Stimulated activated effector memory CD8-positive, alpha-beta T cell treated with anti-CD3 and anti-CD28 coated beads, Interleukin-12 subunit alpha, Interleukin-12 subunit beta, amount 100 ng/mL, for 72 hours (primary cell): ENCODE results near the gene MCCC2.
A peak's percentile ranks its signal among the peaks of the same experiment; 100 is the strongest.
"Not testable (repeated sequence)": the region's sequence is repeated elsewhere in the genome, so short reads cannot be mapped to it uniquely, and the experiment has no call there.

Source experiments
- ATAC-seq: fragments of 150-1000 bp; cut with Tn5 transposase; 2 replicates; pipeline ENCODE4 v1.10.0; 2021
- DNase-seq, 2 donors: peaks; one replicate each; pipeline ENCODE4 v3.0.0; 2021 to 2022; ENCODE audit warnings: low spot score in 2 of 2
- H3K27ac Mint-ChIP-seq: one replicate; pipeline ENCODE4 v1.8.0; 2022; ENCODE audit warnings: mild to moderate bottlenecking, mixed read lengths
- H3K36me3 Mint-ChIP-seq: one replicate; pipeline ENCODE4 v1.8.0; 2022; ENCODE audit warnings: mild to moderate bottlenecking, mixed read lengths
- H3K4me1 Mint-ChIP-seq: one replicate; pipeline ENCODE4 v1.8.0; 2022; ENCODE audit warnings: mixed read lengths
- H3K4me3 Mint-ChIP-seq: one replicate; pipeline ENCODE4 v1.8.0; 2022; ENCODE audit warnings: mild to moderate bottlenecking, mixed read lengths
- H3K9me3 Mint-ChIP-seq: one replicate; pipeline ENCODE4 v1.8.0; 2022; ENCODE audit warnings: mixed read lengths

Gene MCCC2

GRCh38 chr5:71586941-71587765 is at the start of gene MCCC2:
Gene MCCC2 (plus strand): TSS chr5:71587340. CDS start chr5:71587426, 86 bp downstream.
- no peaks in the 10 kb centered on the region for H3K9me3 Mint-ChIP-seq
- peaks cover 41% of the 10 kb centered on the region for H3K4me1 Mint-ChIP-seq
- peaks cover 8% of the 10 kb centered on the region for H3K36me3 Mint-ChIP-seq
- peak within 1 kb of the TSS; percentile 84 for H3K4me3 Mint-ChIP-seq
- peak within 1 kb of the TSS; percentile 99 for H3K27ac Mint-ChIP-seq
- DNase-seq, result peak; percentile 92 to 98
- peak; percentile 99 for ATAC-seq

GRCh38 chr5:71537687-71538086 is 49.5 kb upstream of the MCCC2 start:
- DNase-seq (no peak), ATAC-seq (no peak)
- Mint-ChIP-seq H3K36me3 (peaks cover 99% of the 10 kb centered on the region), H3K4me1 (peaks cover 26% of the 10 kb centered on the region), H3K9me3 (no peaks in the 10 kb centered on the region), H3K27ac (peak overlapping the region; percentile 0), H3K4me3 (no peak overlapping the region)

GRCh38 chr5:71550885-71551284 is 36.3 kb upstream of the MCCC2 start:
- not testable (repeated sequence) for H3K9me3 Mint-ChIP-seq, H3K4me1 Mint-ChIP-seq, ATAC-seq, DNase-seq, H3K4me3 Mint-ChIP-seq, H3K27ac Mint-ChIP-seq
- peaks cover 97% of the 10 kb centered on the region for H3K36me3 Mint-ChIP-seq

DNA sequence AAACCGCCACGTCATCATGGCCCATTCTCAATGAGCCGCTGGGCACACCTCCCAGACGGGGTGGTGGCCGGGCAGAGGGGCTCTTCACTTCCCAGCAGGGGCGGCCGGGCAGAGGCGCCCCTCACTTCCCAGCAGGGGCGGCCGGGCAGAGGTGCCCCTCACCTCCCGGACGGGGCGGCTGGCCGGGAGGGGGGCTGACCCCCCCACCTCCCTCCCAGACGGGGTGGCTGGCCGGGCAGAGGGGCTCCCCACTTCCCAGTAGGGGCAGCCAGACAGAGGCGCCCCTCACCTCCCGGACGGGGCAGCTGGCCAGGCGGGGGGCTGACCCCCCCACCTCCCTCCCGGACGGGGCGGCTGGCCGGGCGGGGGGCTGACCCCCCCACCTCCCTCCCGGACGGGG is 35.6 kb upstream of the MCCC2 start:
- H3K4me1 Mint-ChIP-seq, H3K27ac Mint-ChIP-seq, DNase-seq, ATAC-seq, H3K4me3 Mint-ChIP-seq, H3K9me3 Mint-ChIP-seq: not testable (repeated sequence)
- H3K36me3 Mint-ChIP-seq, result peaks cover 97% of the 10 kb centered on the region

GRCh38 chr5:71552026-71552749 is 35.0 kb upstream of the MCCC2 start:
- H3K27ac Mint-ChIP-seq, DNase-seq, ATAC-seq, H3K4me3 Mint-ChIP-seq, H3K4me1 Mint-ChIP-seq, H3K9me3 Mint-ChIP-seq: not testable (repeated sequence)
- H3K36me3 Mint-ChIP-seq, result peaks cover 97% of the 10 kb centered on the region

GRCh38 chr5:71563161-71563560 is 24.0 kb upstream of the MCCC2 start:
- DNase-seq (no peak), ATAC-seq (no peak)
- H3K4me3 Mint-ChIP-seq, result no peak overlapping the region
- no peaks in the 10 kb centered on the region for H3K4me1 Mint-ChIP-seq
- H3K27ac Mint-ChIP-seq, result no peak overlapping the region
- H3K36me3 Mint-ChIP-seq, result peaks cover 78% of the 10 kb centered on the region
- no peaks in the 10 kb centered on the region for H3K9me3 Mint-ChIP-seq

- peaks cover 66% of the 10 kb centered on the region for H3K36me3 Mint-ChIP-seq
- H3K9me3 Mint-ChIP-seq, result no peaks in the 10 kb centered on the region
- no peaks in the 10 kb centered on the region for H3K4me1 Mint-ChIP-seq
- H3K27ac Mint-ChIP-seq, result no peak overlapping the region
- ATAC-seq (no peak), DNase-seq (no peak)
- H3K4me3 Mint-ChIP-seq, result no peak overlapping the region
Observed at GRCh38 chr5:71564895-71565294, 22.2 kb upstream of the MCCC2 start.

DNA sequence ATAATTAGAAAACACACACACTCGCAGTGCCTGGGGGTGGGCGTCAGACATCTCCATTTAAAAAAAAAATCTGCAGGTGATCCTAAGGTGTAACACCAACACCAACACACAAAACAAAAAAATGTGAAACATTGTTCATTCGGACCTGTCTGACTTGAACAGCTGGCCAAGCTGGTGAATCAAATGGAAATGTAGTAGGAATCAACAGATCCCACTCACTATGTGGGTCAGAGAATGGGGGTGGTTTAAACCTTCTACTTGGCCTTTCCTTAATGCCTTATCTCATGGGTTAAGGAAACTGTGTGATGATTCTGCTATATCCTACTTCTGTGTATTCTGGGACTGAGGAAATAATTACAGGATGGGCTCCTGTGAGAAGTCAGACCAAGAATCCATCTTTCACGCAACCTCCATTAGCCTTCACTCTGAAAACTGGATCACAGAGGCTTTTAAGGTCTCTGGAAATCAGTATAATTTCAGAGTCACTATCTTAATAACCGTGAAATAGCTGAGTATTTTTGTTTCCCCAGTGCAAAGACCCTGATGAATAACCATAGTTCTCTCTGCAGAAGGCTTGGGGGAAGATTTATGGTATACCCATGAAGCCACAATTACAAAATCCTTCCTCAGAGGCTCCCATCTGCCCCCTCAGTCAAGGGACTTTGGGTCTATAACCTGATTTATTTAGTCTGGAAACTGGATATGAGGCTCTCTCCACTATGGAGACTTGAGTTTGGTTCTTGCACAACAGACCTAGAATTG is 17.2 kb upstream of the MCCC2 start:
- peaks cover 17% of the 10 kb centered on the region for H3K36me3 Mint-ChIP-seq
- DNase-seq (peak in 1 of 2 donors; percentile 15), ATAC-seq (no peak)
- H3K9me3 Mint-ChIP-seq, result no peaks in the 10 kb centered on the region
- no peaks in the 10 kb centered on the region for H3K4me1 Mint-ChIP-seq
- H3K4me3 Mint-ChIP-seq, result no peak overlapping the region
- H3K27ac Mint-ChIP-seq, result no peak overlapping the region

GRCh38 chr5:71571811-71572210 is 15.3 kb upstream of the MCCC2 start:
- H3K9me3 Mint-ChIP-seq, H3K27ac Mint-ChIP-seq, H3K4me3 Mint-ChIP-seq, ATAC-seq, H3K4me1 Mint-ChIP-seq: not testable (repeated sequence)
- peak in 1 of 2 donors; percentile 7 for DNase-seq
- H3K36me3 Mint-ChIP-seq, result peaks cover 11% of the 10 kb centered on the region

DNA sequence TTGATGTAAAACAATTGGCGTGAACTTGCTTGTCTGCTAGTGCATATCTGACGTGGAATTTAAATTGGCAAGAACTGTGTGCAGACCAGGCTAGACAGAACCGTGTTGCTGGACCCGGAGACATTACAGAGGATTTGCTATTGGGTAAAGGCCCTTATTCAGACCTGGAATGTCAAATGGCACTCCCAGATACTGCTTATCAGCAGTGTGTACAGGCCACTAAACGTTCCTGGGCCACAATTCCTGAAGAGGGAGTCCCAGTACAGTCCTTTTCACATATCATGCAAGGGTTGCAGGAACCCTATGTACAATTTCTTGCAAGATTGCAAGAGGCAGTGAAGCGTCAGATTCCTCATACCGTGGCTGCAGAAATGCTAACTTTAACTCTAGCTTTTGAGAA is 13.5 kb upstream of the MCCC2 start:
- no peak overlapping the region for H3K27ac Mint-ChIP-seq
- peaks cover 2% of the 10 kb centered on the region for H3K36me3 Mint-ChIP-seq
- H3K4me1 Mint-ChIP-seq, result no peaks in the 10 kb centered on the region
- H3K4me3 Mint-ChIP-seq, result no peak overlapping the region
- no peaks in the 10 kb centered on the region for H3K9me3 Mint-ChIP-seq
- ATAC-seq (no peak), DNase-seq (peak in 1 of 2 donors; percentile 30)

DNA sequence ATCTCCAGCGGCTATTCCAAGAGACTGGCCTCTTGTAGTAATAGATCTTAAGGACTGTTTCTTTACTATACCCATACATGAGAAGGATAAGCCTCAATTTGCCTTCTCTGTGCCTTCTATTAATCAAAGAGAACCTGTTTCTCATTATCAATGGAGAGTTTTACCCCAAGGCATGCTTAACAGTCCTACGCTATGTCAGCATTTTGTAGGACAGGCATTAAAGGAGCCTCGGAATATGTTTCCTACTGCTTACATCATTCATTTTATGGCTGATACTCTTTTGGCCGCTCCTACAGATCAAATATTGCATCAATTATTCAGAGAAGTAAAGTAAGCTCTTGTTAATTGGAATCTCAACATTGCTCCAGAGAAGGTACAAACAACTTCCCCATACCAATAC is 11.6 kb upstream of the MCCC2 start:
- not testable (repeated sequence) for DNase-seq, H3K9me3 Mint-ChIP-seq, H3K27ac Mint-ChIP-seq, H3K4me1 Mint-ChIP-seq, ATAC-seq, H3K36me3 Mint-ChIP-seq, H3K4me3 Mint-ChIP-seq

- H3K4me3 Mint-ChIP-seq, result no peak overlapping the region
- DNase-seq (peak in 1 of 2 donors; percentile 22), ATAC-seq (no peak)
- H3K36me3 Mint-ChIP-seq, result no peaks in the 10 kb centered on the region
- no peaks in the 10 kb centered on the region for H3K9me3 Mint-ChIP-seq
- H3K4me1 Mint-ChIP-seq, result no peaks in the 10 kb centered on the region
- H3K27ac Mint-ChIP-seq, result no peak overlapping the region
Observed at GRCh38 chr5:71576241-71576640, 10.9 kb upstream of the MCCC2 start.

- not testable (repeated sequence) for H3K4me3 Mint-ChIP-seq, H3K36me3 Mint-ChIP-seq, ATAC-seq, H3K9me3 Mint-ChIP-seq, H3K27ac Mint-ChIP-seq, H3K4me1 Mint-ChIP-seq
- DNase-seq, result peak in 1 of 2 donors; percentile 39
Observed at GRCh38 chr5:71577839-71578238, 9.3 kb upstream of the MCCC2 start.

- DNase-seq, result no peak
- ATAC-seq, result no peak
- peaks cover 15% of the 10 kb centered on the region for H3K4me1 Mint-ChIP-seq
- no peak overlapping the region for H3K4me3 Mint-ChIP-seq
- peaks cover 8% of the 10 kb centered on the region for H3K36me3 Mint-ChIP-seq
- H3K9me3 Mint-ChIP-seq, result no peaks in the 10 kb centered on the region
- no peak overlapping the region for H3K27ac Mint-ChIP-seq
Observed at GRCh38 chr5:71582945-71583584, 4.1 kb upstream of the MCCC2 start.
